T follicular helper cell (primary cell): ENCODE data around the gene ABR.
"Not testable (repeated sequence)": the region's sequence is repeated elsewhere in the genome, so short reads cannot be mapped to it uniquely, and the experiment has no call there.

Source experiments
- DNase-seq: peaks from one replicate; pipeline ENCODE4 v3.0.0-alpha.2; 2020; ENCODE audit warnings: low read depth

The ABR gene

GRCh38 chr17:1008008-1008761 is 171.6 kb downstream of the ABR start:
- DNase-seq = no peak

- no peak for DNase-seq
Measured at GRCh38 chr17:1007310-1008007, 172.3 kb downstream of the ABR start.

- DNase-seq = no peak
Measured at GRCh38 chr17:1006054-1006453, 173.7 kb downstream of the ABR start.

- DNase-seq = no peak
Measured at GRCh38 chr17:1005361-1005946, 174.3 kb downstream of the ABR start.

- DNase-seq = no peak
Measured at GRCh38 chr17:1004769-1005295, 174.9 kb downstream of the ABR start.

- DNase-seq = no peak
Measured at GRCh38 chr17:1003972-1004768, 175.6 kb downstream of the ABR start.

GRCh38 chr17:1003633-1003971 is 176.2 kb downstream of the ABR start:
- DNase-seq = no peak

- no peak for DNase-seq
Measured at GRCh38 chr17:1002771-1003555, 176.8 kb downstream of the ABR start.

GRCh38 chr17:1002412-1002753 is 177.4 kb downstream of the ABR start:
- DNase-seq = no peak

GRCh38 chr17:1001640-1002411 is 178.0 kb downstream of the ABR start:
- no peak for DNase-seq

- DNase-seq = no peak
Measured at GRCh38 chr17:1000597-1001461, 179.0 kb downstream of the ABR start.

- no peak for DNase-seq
Measured at GRCh38 chr17:998111-998510, 181.7 kb downstream of the ABR start.

- peak; percentile 88 for DNase-seq
Measured at GRCh38 chr17:996554-997344, 183.0 kb downstream of the ABR start, which contains the start of gene TIMM22. Gene TIMM22, plus strand, starts transcription at chr17:997129. Its CDS starts 14 bp downstream, at chr17:997143.

GRCh38 chr17:995324-995723 is 184.5 kb downstream of the ABR start:
- not testable (repeated sequence) for DNase-seq

GRCh38 chr17:992933-993332 is 186.8 kb downstream of the ABR start:
- DNase-seq = no peak

GRCh38 chr17:988561-988960 is 191.2 kb downstream of the ABR start:
- DNase-seq = no peak

GRCh38 chr17:987931-988330 is 191.8 kb downstream of the ABR start:
- DNase-seq = no peak

GRCh38 chr17:986322-986929 is 193.4 kb downstream of the ABR start:
- DNase-seq = no peak
